Hematopoietic multipotent progenitor cell treated with erythropoietin and hydrocortisone succinate and interleukin-3 and kit ligand, for 8 days (in vitro differentiated cells): Measurements from ENCODE around the gene SLC35F2.
"Not testable (repeated sequence)": the region's sequence is repeated elsewhere in the genome, so short reads cannot be mapped to it uniquely, and the experiment has no call there.

ENCODE experiments used
- DNase-seq: peaks from one replicate; pipeline ENCODE4 v3.0.0-alpha.2; 2015

Gene SLC35F2

DNA sequence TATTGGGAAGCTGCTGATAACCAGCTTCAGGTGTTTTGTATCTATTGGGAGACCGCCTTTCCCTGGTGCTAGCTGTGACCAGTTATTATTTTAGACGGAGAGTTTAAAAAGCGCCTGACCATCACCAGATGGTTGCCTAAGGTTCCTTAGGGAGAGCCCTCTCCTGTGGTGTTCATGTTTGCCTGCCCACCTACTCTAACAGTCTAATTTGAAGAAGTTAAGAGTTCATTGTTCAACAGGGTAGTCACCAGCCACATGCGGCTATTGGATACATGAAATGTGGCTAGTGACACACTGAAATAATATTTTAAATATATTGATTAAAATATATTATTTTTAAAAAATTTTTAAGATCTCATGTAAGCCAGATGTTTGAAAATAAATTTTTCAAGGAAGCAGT lies 75.5 kb downstream of the SLC35F2 start:
- DNase-seq: no peak

DNA sequence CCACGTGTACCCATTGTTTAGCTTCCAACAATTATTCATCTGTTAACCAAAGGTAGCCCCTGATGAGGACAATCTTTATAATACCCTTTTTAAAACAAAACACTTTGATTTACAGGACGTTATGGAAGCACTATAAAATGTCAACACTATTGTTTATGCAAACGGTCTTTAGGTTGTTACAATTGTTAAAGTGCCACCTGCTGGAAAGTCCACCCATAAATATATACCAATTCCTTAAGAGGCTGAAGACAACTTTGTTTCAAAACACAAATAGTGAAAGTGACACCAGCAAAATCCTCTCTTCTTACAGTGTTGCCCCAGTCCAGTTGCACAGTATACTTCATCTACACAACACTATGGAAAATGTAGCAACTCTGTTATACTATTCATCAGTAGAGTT lies 77.8 kb downstream of the SLC35F2 start:
- no peak for DNase-seq

DNA sequence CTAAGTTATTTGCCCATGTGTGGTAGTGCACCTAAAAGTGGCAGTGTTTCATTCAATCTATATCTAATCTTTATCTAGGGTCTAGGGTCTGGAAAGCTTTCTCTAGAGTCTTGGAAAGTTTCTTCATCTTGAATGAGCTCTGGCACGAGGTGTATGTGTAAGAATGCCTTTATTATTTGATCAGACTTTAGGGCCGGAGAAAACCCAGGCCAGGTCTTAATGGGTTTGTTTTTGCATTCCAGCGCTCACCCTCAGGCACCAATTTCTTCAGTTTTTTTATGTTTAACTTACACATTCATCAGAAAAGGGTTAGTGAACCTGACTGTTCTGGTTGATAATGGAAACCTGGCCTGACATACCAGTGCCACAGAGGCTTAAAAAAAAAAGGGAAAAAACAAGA lies 78.5 kb downstream of the SLC35F2 start:
- DNase-seq: no peak

DNA sequence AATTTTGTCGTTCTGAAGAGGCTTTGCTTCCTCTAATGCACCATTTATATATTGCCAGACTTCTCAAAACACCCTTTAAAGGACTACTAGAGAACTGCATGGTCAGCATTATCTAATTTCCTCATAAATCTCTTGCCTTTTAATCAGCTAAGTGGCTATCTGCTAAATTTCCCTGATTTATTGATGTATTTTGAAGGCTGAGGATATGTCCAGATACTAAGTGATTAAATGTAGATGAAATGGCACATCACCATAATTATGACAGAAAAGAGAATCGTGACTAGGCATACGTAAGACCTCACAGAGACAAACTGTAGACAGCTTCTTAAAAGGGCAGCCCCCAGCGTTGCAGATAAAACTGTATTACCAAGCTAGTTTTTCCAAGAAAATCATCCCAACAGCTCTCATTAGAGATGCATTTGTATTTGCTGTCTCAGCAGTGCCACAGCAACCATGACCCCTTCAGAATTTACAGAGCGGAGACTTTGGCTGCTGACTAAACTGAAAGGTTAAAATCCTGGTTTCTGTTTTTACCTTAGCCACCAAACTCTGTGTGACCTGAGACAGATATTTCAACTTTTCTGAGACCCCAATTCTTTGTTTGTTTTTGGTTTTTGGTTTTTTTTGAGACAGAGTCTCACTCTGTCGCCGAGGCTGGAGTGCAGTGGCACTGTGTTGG lies 79.6 kb downstream of the SLC35F2 start:
- DNase-seq: no peak

DNA sequence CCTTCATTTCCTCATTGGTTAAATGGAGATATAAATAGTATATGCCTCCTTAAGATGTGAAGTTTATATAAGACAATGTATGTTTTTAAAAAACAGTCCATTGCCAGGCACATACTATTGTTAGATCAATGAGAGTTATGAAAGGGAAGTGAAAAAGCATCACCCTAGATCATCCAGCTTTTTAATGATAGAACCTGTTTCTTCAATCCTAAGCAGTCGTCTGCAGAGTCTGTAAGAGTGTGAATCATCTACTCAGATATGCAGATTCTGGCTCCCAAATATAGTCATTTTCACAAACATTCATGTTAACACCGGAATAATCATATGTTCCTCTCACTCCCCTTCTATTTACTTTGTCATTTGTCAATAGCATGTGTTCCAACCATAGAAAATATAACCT lies 81.5 kb downstream of the SLC35F2 start:
- no peak for DNase-seq

DNA sequence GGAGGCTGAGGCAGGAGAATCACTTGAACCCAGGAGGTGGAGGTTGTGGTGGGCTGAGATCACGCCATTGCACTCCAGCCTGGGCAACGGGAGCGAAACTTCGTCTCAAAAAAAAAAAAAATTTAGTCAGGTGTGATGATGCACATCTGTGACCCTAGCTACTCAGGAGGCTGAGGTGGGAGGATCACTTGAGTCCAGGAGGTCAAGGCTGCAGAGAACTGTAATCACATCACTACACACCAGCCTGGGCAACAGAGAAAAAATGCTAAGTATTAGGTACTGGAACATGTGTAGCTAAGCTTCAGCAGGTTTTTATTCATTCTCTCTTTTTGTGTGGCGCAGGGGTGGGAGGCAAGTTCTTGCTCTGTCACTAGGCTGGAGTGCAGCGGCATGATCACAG lies 82.5 kb downstream of the SLC35F2 start:
- DNase-seq: no peak

DNA sequence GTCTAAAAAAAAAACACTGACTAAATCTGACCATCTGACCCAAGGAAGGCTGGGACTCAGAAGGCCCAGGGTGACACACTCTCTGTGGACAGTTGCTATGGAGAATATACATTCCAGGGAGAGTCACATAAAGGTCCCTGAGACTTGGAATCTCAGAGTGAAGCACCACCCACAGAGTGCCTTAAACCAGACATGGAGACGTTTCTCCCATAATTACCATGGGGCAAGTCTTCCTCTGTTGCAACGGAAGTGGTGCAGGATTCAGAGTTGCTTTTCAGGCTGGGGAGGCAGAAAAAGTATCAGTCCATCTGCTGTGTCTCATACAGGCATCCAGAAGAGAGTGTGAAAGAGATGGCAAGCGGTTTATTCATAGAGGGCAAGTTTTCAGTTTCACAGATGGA lies 88.0 kb downstream of the SLC35F2 start:
- no peak for DNase-seq

DNA sequence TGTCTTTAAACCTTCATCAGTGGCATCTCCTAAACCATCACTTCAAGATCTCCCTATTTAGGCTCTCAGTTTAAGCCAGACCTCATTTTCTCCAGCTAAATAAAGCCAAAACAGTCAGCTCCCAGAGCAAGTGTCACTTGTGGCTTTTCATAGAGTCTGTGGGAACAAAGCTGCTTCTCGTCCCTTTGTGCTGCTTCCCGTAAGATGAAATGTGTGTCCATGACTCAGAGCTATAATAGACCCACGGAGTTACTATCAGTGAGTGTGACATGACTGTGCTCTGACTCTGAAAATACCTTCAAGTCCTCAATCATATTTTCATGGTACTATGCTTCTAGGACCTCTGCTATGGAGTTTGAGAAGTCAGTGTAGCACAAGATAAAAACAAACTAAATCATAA lies 89.4 kb downstream of the SLC35F2 start:
- no peak for DNase-seq

DNA sequence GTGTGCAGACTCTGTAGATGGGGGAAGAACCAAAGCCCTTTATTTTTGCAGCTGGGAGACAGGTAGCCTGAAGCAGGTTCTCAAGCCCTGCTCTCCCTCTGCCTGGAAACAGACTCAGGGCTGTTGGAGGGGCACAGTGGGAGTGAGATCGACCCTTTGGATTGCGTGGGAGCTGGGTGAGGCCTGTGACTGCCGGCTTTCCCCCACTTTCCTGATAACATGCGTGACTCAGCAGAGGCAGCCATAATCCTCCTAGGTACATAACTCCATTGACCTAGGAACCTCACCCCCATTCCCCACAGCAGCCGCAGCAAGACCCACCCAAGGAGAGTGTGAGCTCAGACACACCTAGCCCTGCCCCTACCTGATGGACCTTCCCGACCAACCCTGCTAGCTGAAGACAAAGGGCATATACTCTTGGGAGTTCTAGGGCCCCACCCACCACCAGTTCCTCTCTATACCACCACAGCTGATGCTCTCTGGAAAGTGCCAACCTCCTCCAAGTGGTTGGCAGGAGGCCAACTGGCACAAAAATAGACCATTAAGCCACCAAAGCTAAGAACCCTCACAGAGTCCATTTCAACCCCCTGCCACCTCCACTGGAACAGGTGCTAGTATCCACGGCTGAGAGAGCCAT lies 99.8 kb downstream of the SLC35F2 start:
- not testable (repeated sequence) for DNase-seq

DNA sequence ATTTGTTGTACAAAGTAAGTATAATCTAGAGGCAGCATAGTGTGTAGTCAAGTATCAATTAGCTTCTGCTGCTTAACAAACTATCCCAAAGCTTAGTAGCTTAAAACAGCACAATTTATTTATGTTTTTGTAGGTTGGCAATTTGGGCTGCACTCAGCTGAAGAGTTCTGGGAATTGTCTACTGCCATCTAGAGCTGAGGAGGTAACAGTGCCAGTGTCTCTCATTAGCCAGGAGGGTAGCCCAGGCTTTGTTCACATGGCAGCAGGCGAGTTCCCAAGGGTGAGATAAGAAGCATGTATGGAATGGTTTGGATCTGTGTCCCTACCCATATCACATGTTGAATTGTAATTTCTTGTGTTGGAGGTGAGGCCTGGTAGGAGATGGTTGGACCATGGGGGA lies 100.9 kb downstream of the SLC35F2 start:
- DNase-seq: no peak

DNA sequence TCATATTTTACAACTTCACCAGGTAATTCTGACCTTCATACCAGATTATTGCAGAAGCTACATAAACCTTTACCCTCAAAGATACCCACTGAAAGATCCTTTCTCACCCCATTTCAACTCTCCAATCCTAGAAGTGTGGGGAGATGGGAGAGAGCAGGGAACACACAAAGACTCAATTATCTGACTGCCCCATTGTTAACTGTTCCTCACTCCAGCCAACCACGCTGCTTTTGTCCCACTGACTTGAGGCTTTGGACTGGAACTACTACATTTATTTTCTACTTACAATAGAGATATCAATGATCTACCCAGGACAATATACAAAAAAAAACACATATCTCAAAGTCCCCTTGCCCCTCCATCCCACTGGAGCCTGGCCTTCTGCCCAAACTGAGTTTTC lies 102.0 kb downstream of the SLC35F2 start:
- no peak for DNase-seq

DNA sequence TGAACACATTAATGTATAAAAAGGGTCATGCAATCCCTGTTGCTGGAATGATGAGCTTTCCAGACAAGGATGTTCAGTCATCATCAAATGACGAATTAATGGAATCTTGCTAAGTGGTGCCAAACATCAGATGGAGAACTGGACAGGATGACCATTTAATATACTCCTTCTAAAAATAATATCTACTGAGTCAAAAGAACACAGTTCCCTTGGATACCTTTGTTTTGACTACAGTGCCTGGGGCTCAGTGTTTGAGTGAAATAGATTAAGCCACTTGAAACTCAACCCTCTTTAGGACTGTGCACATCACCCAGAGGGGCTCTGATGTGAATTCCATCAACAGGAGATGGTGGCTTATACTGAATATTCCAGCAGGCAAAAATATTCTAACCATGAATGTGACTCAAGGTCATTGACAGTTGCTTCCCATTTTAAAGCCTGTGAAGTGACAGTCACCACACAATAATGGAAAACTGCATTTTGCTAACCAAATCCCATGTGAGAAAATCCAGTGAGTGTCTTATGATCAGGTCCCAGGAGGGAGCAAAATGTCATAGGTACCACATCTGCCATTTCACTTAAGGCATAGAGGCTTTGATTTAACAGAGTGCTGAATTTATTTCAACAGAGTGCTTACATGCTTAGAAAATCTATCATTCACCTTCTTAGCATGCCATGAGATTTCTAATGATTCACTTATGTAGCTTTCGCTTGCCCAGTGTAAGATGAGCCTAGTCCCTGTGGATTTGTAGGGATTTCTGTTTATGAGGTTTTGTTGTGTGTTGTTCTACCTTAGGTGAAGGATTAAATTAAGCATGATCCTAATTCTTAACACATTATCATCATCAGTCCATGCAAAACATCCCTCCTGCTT lies 105.4 kb downstream of the SLC35F2 start:
- DNase-seq: no peak

DNA sequence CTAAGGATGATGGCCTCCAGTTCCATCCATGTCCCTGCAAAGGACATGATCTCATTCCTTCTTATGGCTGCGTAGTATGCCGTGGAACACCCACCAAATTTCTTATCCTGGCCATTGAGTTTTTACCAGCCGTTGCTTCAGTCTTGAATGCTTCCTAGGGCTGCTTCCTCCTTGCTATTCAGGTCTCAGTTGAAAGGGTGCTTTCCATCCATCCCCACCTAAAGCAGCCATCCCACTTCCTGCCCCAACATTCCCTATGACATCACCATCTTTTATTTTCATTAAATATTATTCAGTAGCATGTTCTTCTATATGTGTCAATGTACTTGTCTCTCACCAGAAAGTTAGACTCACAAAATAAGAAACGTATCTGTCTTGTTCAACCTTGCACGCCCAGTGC lies 106.1 kb downstream of the SLC35F2 start:
- DNase-seq: no peak

DNA sequence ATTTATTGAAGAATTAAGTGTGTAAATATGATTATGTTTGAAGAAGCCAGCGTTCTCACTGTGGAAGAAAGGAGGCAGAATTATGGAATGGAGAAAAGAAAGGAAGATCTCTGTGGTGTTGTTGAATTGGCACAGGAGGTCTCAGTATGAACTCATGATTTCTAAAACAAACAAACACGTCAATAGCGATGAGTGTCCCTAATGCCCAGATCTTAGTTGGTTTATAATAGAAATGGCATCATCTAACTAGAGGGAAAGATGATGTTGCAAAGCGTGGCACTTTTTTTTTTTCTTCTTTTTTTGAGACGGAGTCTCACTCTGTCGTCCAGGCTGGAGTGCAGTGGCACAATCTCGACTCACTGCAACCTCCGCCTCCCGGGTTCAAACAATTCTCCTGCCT lies 107.5 kb downstream of the SLC35F2 start:
- DNase-seq: no peak

DNA sequence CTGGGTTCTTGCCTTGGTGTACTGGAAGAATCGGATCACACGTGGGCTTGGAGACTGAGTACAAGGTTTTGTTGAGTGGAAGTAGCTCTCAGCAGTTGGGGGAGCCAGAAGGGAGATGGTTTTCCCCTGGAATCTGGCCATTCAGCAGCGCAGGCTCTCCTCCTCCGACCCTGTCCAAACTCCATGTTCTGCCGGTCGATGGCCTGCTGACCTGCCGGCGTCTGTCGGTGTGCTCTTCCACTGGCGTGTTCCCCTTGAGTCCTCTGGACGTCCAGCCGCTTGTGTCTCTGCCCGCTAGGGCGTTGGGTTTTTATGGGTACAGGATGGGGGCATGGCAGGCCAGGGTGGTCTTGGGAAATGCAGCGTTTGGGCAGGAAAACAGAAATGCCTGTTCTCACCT lies 108.3 kb downstream of the SLC35F2 start:
- no peak for DNase-seq

DNA sequence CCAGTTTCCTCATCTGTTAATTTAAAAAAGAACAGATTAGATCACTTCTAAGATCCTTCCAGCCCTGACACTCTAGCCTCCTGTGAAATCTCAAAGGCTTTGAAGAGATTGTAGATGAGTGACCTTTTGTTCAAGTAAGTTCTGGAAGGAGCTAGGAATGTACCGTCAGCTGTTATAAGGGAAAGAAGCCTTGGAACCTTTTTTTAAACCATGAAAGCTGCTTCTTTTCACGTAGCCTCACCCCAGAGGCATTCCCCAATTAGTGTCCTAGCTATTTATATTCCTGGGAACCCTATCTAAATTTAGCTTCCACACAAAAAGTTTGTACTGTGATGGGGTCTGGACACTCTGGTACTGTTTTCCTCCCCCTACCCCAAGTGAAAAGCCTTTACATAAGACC lies 111.0 kb downstream of the SLC35F2 start:
- no peak for DNase-seq

DNA sequence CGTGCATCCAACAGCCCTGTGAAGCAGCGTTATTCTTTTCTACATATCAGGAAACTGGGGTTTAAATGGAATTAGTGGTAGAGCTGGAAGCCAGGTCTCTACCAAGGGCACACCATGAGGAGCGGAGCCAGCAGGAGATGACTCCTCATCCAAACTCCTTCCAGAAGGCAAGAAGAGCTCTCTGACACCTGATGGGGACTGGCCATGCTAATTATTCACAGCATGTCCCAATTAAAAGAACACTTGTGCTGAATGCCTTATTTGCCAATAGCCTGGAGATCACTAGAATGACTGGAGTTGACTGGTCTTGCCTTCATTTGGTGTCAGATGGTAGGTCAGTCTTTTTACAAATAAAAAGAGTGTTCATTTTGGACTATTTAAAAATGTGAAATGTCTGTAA lies 113.9 kb downstream of the SLC35F2 start:
- DNase-seq: no peak

DNA sequence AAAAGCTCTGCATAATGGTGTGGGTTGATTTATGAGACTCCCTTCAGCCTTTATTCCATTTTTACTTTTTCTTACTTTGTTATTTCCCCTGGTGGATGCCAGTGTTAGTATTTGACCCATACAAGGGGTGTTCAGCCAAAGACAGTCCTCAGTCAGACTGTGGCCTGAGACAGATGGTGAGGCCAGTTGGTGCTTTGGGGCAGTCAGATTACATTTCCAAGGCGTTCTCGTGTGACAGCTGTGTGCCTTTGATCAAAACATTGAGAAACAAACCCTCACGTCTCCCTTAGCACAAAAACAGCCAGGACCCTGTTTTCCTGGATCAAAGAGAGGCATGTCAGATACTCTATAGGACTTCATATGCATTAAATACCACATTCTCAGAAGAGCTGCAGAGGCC lies 115.4 kb downstream of the SLC35F2 start:
- no peak for DNase-seq

DNA sequence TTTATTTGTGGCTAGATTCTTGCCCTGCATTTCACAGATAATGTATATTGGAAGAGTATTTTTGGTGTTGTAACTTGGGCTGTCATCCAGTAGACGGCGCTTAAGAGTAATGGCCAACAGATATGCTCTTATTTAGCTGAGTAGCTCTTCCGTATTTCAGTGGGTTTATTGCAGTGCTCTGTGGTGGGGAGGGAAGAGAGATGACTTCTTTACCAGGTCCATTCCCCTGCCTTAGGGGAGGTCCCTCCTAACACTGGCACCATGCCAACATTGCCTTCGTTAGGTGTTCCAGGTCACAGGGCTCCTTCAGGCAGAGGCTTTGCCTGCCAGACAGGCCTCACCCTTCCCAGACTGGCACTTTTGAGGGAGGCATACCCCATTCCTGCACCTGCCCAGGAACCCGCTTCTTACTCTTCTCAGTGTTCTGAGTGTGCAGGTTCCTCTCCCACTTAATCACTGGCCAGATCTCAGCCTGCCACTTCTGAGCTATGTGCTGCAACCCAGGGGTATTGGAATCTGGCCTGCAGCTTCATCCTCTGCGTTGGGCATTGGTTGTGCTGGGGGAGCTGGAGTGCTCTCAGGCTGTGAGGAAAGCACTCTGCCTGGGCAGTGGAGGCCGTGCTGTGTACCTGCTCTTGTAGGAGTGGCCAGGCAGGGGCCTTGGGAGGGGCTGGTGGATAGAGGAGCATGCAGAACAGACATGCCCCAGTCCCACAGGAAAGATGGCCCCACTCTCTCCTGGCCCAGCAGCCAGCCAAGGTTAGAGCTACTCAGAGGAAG lies 117.4 kb downstream of the SLC35F2 start:
- peak; percentile 63 for DNase-seq
